ENCODE measurements around the gene ASB15.

ASB15 gene

GRCh38 chr7:123665896-123666295 lies 64.3 kb downstream of the ASB15 start:
- no peak for DNase-seq (ENCODE audit: low read depth)

- DNase-seq (ENCODE audit: low read depth): no peak
These were observed 64.9 kb downstream of the ASB15 start for GRCh38 chr7:123666492-123666891.

DNA sequence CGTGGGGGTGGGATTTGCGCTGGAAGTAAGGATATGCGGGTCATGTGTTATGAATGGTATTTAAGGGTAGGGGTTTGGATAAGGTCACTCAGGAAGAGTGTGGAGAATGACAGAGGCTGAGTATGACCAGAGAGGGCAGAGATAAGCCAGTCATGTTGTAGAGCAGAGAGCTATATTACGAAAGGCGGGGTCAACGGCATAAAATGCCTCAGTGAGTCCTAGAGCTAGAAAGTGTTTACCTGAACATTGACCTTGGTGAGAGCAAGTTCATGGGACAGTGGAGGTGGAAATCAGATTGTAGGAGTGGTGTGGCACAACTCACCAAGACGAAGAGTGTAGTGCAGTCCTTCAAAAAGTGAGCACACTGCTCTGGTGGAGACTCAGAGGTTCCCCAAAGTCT lies 67.9 kb downstream of the ASB15 start:
- no peak for DNase-seq (ENCODE audit: low read depth)

- no peak for DNase-seq (ENCODE audit: low read depth)
These were observed 71.6 kb downstream of the ASB15 start for GRCh38 chr7:123673137-123673732.

GRCh38 chr7:123673752-123674398 lies 72.3 kb downstream of the ASB15 start:
- no peak for DNase-seq (ENCODE audit: low read depth)

- no peak for DNase-seq (ENCODE audit: low read depth)
These were observed 73.0 kb downstream of the ASB15 start for GRCh38 chr7:123674399-123675180.

DNA sequence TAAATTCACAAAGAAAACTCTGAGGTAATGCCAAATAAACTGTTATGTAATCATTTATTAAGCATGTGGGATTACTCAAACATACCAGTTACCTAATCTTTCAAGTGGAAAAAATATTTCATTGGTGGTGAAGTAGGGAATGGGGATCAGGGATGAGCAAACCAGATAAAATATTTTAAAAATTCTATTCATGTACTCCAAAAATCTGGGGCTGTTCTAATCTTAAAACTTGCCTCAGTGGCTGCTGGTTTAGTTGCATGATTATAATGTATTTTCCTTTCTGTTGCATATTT lies 73.5 kb downstream of the ASB15 start:
- no peak for DNase-seq (ENCODE audit: low read depth)

GRCh38 chr7:123677061-123677715 lies 75.6 kb downstream of the ASB15 start:
- no peak for DNase-seq (ENCODE audit: low read depth)

DNA sequence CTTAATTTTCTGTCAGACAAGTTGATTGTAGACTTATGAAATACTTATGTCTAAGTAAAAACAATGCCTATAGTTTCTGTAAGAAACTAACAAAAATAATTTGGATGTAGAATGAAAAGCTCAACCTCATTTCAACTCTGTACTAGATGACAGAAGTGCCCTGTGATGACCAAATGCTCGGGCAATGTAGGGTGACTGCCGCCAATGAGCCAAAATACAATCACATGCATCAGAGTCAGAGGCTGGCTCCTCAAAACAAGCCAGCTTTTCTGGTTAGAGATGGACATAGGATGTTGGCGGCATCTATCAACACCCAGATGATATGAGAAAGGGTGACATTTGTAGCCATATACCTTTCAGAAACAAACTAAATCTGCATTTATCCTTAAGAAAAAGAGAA lies 78.0 kb downstream of the ASB15 start:
- DNase-seq (ENCODE audit: low read depth): no peak

- DNase-seq (ENCODE audit: low read depth): no peak
These were observed 79.0 kb downstream of the ASB15 start for GRCh38 chr7:123680580-123680979.

DNA sequence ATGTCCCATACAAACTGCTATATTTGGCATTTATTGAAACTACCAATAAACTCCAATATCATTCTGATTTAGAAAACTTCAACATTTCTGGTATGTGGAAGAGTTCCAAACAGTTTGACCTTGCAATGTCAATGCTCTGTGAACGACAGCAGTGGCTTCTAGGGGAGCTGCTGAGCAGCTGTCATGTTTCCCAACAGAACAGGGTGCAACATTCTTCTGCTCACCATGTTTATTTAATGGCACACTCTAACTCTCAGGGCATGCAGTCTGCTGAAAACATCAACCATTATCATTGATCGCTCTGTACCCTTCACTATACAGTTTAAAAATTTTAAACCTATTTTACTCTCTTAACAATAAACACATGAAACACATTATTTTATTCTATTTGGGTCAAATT lies 79.9 kb downstream of the ASB15 start:
- DNase-seq (ENCODE audit: low read depth): no peak

GRCh38 chr7:123682690-123683089 lies 81.1 kb downstream of the ASB15 start:
- no peak for DNase-seq (ENCODE audit: low read depth)

DNA sequence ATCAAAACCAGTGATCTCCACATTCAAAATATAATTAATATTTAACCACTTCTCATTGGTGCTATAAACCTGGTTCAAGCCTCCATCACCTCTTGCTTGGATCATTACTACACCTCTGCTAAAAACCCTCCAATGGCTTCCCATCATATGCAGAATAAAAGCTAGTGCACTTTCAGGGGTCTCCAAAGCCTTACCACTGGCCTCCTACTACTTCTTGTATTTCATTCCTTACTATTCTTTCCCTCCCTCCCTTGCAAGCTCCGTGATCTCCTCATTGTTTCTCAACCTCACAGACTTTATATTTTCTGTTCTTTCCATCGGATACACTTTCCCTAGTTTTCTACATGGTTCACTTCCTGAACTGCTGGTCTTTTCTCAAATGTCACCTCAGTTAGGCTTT lies 85.5 kb downstream of the ASB15 start:
- DNase-seq (ENCODE audit: low read depth): no peak

- no peak for DNase-seq (ENCODE audit: low read depth)
These were observed 86.1 kb downstream of the ASB15 start for GRCh38 chr7:123687727-123688126.
